GM19463 (cell line): Measurements from ENCODE around the gene SHROOM4.
A peak's percentile ranks its signal among the peaks of the same experiment; 100 is the strongest.

ENCODE experiments used
- ATAC-seq: cut with Tn5 transposase; IDR thresholded peaks from one replicate; pipeline ENCODE4 v1.9.1; 2021; ENCODE audit warnings: mild to moderate bottlenecking, moderate library complexity; ENCODE audit not compliant: unreplicated experiment

SHROOM4 gene

GRCh38 chrX:50707955-50708699 is 105.9 kb downstream of the SHROOM4 start:
- ATAC-seq, result no peak

GRCh38 chrX:50707405-50707804 is 106.6 kb downstream of the SHROOM4 start:
- ATAC-seq, result no peak

GRCh38 chrX:50705042-50705441 is 109.0 kb downstream of the SHROOM4 start:
- no peak for ATAC-seq

GRCh38 chrX:50704360-50704759 is 109.6 kb downstream of the SHROOM4 start:
- ATAC-seq, result no peak

GRCh38 chrX:50700921-50701320 is 113.1 kb downstream of the SHROOM4 start:
- ATAC-seq, result no peak

GRCh38 chrX:50698944-50699343 is 115.0 kb downstream of the SHROOM4 start:
- no peak for ATAC-seq

GRCh38 chrX:50697691-50698090 is 116.3 kb downstream of the SHROOM4 start:
- no peak for ATAC-seq

- ATAC-seq, result peak; percentile 97
Measured at GRCh38 chrX:50691820-50692219, 122.2 kb downstream of the SHROOM4 start.

GRCh38 chrX:50684871-50685270 is 129.1 kb downstream of the SHROOM4 start:
- no peak for ATAC-seq

GRCh38 chrX:50680990-50681389 is 133.0 kb downstream of the SHROOM4 start:
- ATAC-seq, result no peak

- ATAC-seq, result no peak
Measured at GRCh38 chrX:50677789-50678188, 136.2 kb downstream of the SHROOM4 start.

GRCh38 chrX:50671661-50672060 is 142.3 kb downstream of the SHROOM4 start:
- ATAC-seq, result no peak

- no peak for ATAC-seq
Measured at GRCh38 chrX:50668860-50669259, 145.1 kb downstream of the SHROOM4 start.

- ATAC-seq, result no peak
Measured at GRCh38 chrX:50648156-50648555, 165.8 kb downstream of the SHROOM4 start.

- ATAC-seq, result no peak
Measured at GRCh38 chrX:50644496-50644895, 169.5 kb downstream of the SHROOM4 start.

GRCh38 chrX:50643525-50644137 is 170.4 kb downstream of the SHROOM4 start:
- ATAC-seq, result no peak

GRCh38 chrX:50638123-50638522 is 175.9 kb downstream of the SHROOM4 start:
- ATAC-seq, result no peak

GRCh38 chrX:50635817-50636365 is 178.1 kb downstream of the SHROOM4 start:
- no peak for ATAC-seq

- ATAC-seq, result no peak
Measured at GRCh38 chrX:50635162-50635561, 178.8 kb downstream of the SHROOM4 start.

- no peak for ATAC-seq
Measured at GRCh38 chrX:50629774-50630173, 184.2 kb downstream of the SHROOM4 start.

GRCh38 chrX:50627696-50628095 is 186.3 kb downstream of the SHROOM4 start:
- no peak for ATAC-seq

GRCh38 chrX:50626432-50626831 is 187.6 kb downstream of the SHROOM4 start:
- no peak for ATAC-seq
